Astrocyte (in vitro differentiated cells and primary cell): ENCODE measurements around the gene MYH15. TPM values are rescaled to one million over a fixed set of nuclear protein-coding genes. Genes with fewer than 3 reads are reported as not detected.

ENCODE experiments used
- DNase-seq: peaks from one replicate; pipeline ENCODE4 v3.0.0-alpha.2; 2010; ENCODE audit warnings: low read depth
- FAIRE-seq: peaks from 2 replicates; lab custom pipeline; 2011; peaks lifted over from hg19 to GRCh38; lab: Jason Lieb, UNC
- H2AFZ ChIP-seq: 2 replicates; pipeline ENCODE4 v1.6.0; 2012; ENCODE audit warnings: low read depth, low read length, inconsistent platforms
- H3K27ac ChIP-seq: 2 replicates; pipeline ENCODE4 v1.5.1; 2011; ENCODE audit warnings: low read depth, low read length, inconsistent platforms
- H3K27me3 ChIP-seq: 2 replicates; pipeline ENCODE4 v1.6.0; 2011; ENCODE audit warnings: low read length, inconsistent platforms; ENCODE audit not compliant: insufficient read depth
- H3K36me3 ChIP-seq: 2 replicates; pipeline ENCODE4 v1.5.1; 2011; ENCODE audit warnings: low read length, inconsistent platforms; ENCODE audit not compliant: insufficient read depth
- H3K4me1 ChIP-seq: 2 replicates; pipeline ENCODE4 v1.5.1; 2011; ENCODE audit warnings: low read length, inconsistent platforms; ENCODE audit not compliant: insufficient read depth
- H3K4me2 ChIP-seq: 2 replicates; pipeline ENCODE4 v1.6.0; 2012; ENCODE audit warnings: low read length, inconsistent platforms
- H3K4me3 ChIP-seq: 2 replicates; pipeline ENCODE4 v1.5.1; 2011; ENCODE audit warnings: low read depth, mild to moderate bottlenecking, low read length, inconsistent platforms; ENCODE audit not compliant: insufficient read depth
- H3K79me2 ChIP-seq: 2 replicates; pipeline ENCODE4 v1.6.0; 2012; ENCODE audit warnings: mild to moderate bottlenecking, low read length, inconsistent platforms; ENCODE audit not compliant: insufficient read depth
- H3K9ac ChIP-seq: 2 replicates; pipeline ENCODE4 v1.6.0; 2012; ENCODE audit warnings: mild to moderate bottlenecking, low read length, inconsistent platforms
- H3K9me3 ChIP-seq: 2 replicates; pipeline ENCODE4 v1.5.1; 2012; ENCODE audit warnings: low read depth, mild to moderate bottlenecking, low read length, inconsistent platforms; ENCODE audit not compliant: insufficient read depth
- H4K20me1 ChIP-seq: 2 replicates; pipeline ENCODE4 v1.6.0; 2012; ENCODE audit warnings: low read length, inconsistent platforms; ENCODE audit not compliant: insufficient read depth
- H3K27ac Mint-ChIP-seq: one replicate; pipeline ENCODE4 v1.8.0; 2021; ENCODE audit warnings: mild to moderate bottlenecking, mixed read lengths; ENCODE audit not compliant: unreplicated experiment
- H3K27me3 Mint-ChIP-seq: one replicate; pipeline ENCODE4 v1.8.0; 2021; ENCODE audit warnings: low read depth, mixed read lengths; ENCODE audit not compliant: unreplicated experiment
- H3K36me3 Mint-ChIP-seq: one replicate; pipeline ENCODE4 v1.8.0; 2021; ENCODE audit warnings: low read depth, mixed read lengths; ENCODE audit not compliant: unreplicated experiment
- H3K4me1 Mint-ChIP-seq: one replicate; pipeline ENCODE4 v1.8.0; 2021; ENCODE audit warnings: low read depth, mixed read lengths; ENCODE audit not compliant: unreplicated experiment
- H3K4me3 Mint-ChIP-seq: one replicate; pipeline ENCODE4 v1.8.0; 2021; ENCODE audit warnings: mild to moderate bottlenecking, moderate library complexity, mixed read lengths; ENCODE audit not compliant: unreplicated experiment
- H3K9me3 Mint-ChIP-seq: one replicate; pipeline ENCODE4 v1.8.0; 2021; ENCODE audit warnings: mild to moderate bottlenecking, mixed read lengths; ENCODE audit not compliant: unreplicated experiment
- EZH2 ChIP-seq: IDR thresholded peaks from 2 replicates; pipeline ENCODE4 v1.6.1; 2012; ENCODE audit warnings: mild to moderate bottlenecking, low read length, inconsistent platforms; ENCODE audit not compliant: insufficient read depth
- total RNA-seq: library from RNA; stranded (reverse); gene quantifications from 2 replicates; pipeline ENCODE4 v1.2.1, GENCODE V29; 2021
- TF ChIP-seq, protein P1 (sequence below): IDR thresholded peaks from 2 replicates; pipeline ENCODE4 v1.5.1; 2011; ENCODE audit warnings: low read depth, mild to moderate bottlenecking, inconsistent platforms, low read length, moderate library complexity; ENCODE audit not compliant: insufficient read depth

MYH15 gene
- total RNA-seq, 1 donor from 2014 or later: 0.59 TPM

DNA sequence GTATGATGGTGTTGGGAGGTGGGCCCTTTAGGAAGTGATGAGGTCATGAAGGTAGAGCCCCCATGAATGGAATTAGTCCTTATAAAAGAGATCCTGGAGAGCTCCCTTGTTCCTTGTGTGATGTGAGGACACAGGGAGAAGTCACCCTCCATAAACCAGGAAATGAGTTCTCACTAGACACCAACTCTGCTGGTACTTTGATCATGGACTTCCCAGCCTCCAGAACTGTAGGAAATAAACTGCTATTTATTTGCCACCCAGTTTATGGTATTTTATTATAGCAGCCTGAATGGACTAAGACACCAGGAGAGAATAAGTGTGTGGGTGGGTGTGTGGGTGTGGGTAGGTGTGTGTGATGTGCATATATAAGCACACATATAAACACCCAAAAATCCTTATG is 71.9 kb downstream of the MYH15 start:
- FAIRE-seq (no peak), DNase-seq (no peak)
- Mint-ChIP-seq H3K9me3 (peaks cover 2% of the 10 kb centered on the region), H3K27me3 (no peaks in the 10 kb centered on the region), H3K27ac (no peak overlapping the region), H3K4me1 (no peaks in the 10 kb centered on the region), H3K4me3 (no peak overlapping the region), H3K36me3 (no peaks in the 10 kb centered on the region)
- TF ChIP-seq EZH2: no peak
- TF ChIP-seq, protein P1, sequence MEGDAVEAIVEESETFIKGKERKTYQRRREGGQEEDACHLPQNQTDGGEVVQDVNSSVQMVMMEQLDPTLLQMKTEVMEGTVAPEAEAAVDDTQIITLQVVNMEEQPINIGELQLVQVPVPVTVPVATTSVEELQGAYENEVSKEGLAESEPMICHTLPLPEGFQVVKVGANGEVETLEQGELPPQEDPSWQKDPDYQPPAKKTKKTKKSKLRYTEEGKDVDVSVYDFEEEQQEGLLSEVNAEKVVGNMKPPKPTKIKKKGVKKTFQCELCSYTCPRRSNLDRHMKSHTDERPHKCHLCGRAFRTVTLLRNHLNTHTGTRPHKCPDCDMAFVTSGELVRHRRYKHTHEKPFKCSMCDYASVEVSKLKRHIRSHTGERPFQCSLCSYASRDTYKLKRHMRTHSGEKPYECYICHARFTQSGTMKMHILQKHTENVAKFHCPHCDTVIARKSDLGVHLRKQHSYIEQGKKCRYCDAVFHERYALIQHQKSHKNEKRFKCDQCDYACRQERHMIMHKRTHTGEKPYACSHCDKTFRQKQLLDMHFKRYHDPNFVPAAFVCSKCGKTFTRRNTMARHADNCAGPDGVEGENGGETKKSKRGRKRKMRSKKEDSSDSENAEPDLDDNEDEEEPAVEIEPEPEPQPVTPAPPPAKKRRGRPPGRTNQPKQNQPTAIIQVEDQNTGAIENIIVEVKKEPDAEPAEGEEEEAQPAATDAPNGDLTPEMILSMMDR: no peak
- H3K36me3 ChIP-seq: no peaks in the 10 kb centered on the region
- H3K27ac ChIP-seq: no peak overlapping the region
- H3K9me3 ChIP-seq: no peaks in the 10 kb centered on the region
- H3K4me3 ChIP-seq: no peak overlapping the region
- no peak overlapping the region for H3K4me2 ChIP-seq
- H3K9ac ChIP-seq: no peak overlapping the region
- no peaks in the 10 kb centered on the region for H4K20me1 ChIP-seq
- no peak overlapping the region for H2AFZ ChIP-seq
- H3K4me1 ChIP-seq: no peaks in the 10 kb centered on the region
- H3K27me3 ChIP-seq: no peaks in the 10 kb centered on the region
- H3K79me2 ChIP-seq: no peaks in the 10 kb centered on the region

DNA sequence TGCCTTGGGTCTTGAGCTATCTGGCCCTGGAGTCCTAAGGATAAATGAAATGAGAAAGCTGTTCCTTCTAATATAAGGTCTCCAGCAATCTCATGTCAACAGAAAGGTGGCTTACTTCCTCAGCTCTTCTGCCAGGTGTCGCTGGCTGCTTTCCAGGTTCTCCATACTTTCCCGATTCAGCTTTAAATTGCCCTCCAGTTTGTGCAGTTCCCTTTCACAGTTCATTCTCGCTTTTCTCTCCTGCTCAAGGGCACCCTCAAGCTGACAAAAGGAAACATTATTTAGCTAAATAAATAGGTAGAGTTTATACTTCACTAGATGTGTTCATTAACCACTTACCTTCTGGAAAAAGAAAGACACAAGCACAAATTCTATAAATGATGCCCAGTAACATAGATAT is 73.0 kb downstream of the MYH15 start:
- no peaks in the 10 kb centered on the region for H3K36me3 ChIP-seq
- H3K27me3 Mint-ChIP-seq: no peaks in the 10 kb centered on the region

DNA sequence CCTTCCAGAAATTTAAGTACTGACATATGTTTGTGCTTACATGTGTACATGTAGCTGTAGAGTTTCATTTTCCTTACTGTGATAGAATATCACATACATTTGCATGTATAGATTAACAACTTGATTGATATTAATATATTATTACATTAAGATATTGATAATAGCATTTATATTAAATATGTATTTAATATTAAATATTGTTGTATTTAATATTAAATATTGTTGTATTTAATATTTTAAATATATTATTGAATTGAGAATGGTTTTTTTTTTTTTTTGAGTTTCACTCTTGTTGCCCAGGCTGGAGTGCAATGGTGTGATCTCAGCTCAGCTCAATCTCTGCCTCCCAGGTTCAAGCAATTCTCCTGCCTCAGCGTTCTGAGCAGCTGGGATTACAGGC is 76.5 kb downstream of the MYH15 start:
- Mint-ChIP-seq H3K4me1 (peaks cover 4% of the 10 kb centered on the region), H3K9me3 (peaks cover 8% of the 10 kb centered on the region), H3K27me3 (no peaks in the 10 kb centered on the region), H3K36me3 (no peaks in the 10 kb centered on the region), H3K4me3 (no peak overlapping the region), H3K27ac (no peak overlapping the region)
- Histone ChIP-seq H4K20me1 (no peaks in the 10 kb centered on the region), H3K27me3 (no peaks in the 10 kb centered on the region), H3K27ac (no peak overlapping the region), H3K4me3 (no peak overlapping the region), H3K9ac (no peak overlapping the region), H3K36me3 (no peaks in the 10 kb centered on the region), H3K4me2 (no peak overlapping the region), H3K9me3 (peaks cover 5% of the 10 kb centered on the region), H2AFZ (no peak overlapping the region), H3K79me2 (no peaks in the 10 kb centered on the region), H3K4me1 (no peaks in the 10 kb centered on the region)
- TF ChIP-seq, protein P1: no peak
- no peak for TF ChIP-seq EZH2
- FAIRE-seq (no peak), DNase-seq (no peak)

More for the DNA sequence above, 73.0 kb downstream of the MYH15 start:
- no peak overlapping the region for H3K4me3 ChIP-seq
- FAIRE-seq (no peak), DNase-seq (no peak)
- no peaks in the 10 kb centered on the region for H3K4me1 Mint-ChIP-seq
- no peaks in the 10 kb centered on the region for H3K79me2 ChIP-seq
- peaks cover 3% of the 10 kb centered on the region for H3K9me3 ChIP-seq
- H3K27me3 ChIP-seq: no peaks in the 10 kb centered on the region
- H2AFZ ChIP-seq: no peak overlapping the region
- H3K4me1 ChIP-seq: no peaks in the 10 kb centered on the region
- H3K9me3 Mint-ChIP-seq: peaks cover 8% of the 10 kb centered on the region
- no peak for TF ChIP-seq EZH2
- TF ChIP-seq, protein P1: no peak
- H3K36me3 Mint-ChIP-seq: no peaks in the 10 kb centered on the region
- no peak overlapping the region for H3K4me2 ChIP-seq
- no peak overlapping the region for H3K27ac ChIP-seq
- no peaks in the 10 kb centered on the region for H4K20me1 ChIP-seq
- no peak overlapping the region for H3K4me3 Mint-ChIP-seq
- no peak overlapping the region for H3K9ac ChIP-seq
- no peak overlapping the region for H3K27ac Mint-ChIP-seq
